ENCODE data around the gene COG4.

GRCh38 chr16:70482624-70483023 is 40.7 kb downstream of the COG4 start:
- no peak for TF ChIP-seq SIN3A (IDR thresholded peaks at IDR 0.05; ENCODE audit: borderline replicate concordance, insufficient read depth, low read length)
- TF ChIP-seq TAF1 (IDR thresholded peaks at IDR 0.05; ENCODE audit: borderline replicate concordance, insufficient read depth, low read length), result no peak
- TF ChIP-seq POLR2AphosphoS5 (IDR thresholded peaks at IDR 0.05; ENCODE audit: low read depth, low read length), result no peak
